ENCODE measurements around the gene NGB.

The NGB gene

DNA sequence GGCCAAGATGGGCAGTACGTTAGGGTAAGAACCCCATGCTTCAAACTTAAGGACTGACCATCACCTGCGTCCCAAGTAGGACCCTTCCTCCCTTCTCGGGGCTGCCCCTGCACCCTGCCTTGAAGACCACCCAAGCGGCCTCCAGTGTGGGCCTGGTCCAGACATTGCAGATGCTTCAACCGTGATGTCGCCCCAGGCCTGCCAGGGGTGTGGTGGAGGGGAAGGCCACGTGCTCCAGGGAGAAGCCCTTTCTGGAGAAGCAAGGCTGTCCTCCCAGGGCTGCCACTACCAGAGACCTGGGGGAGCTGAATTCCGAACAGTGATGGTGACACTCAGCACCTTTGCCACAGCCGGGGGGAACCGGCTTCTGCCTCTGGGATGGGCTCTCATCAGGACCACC is 13.3 kb downstream of the NGB start:
- no peaks in the 10 kb centered on the region for H3K4me1 ChIP-seq (ENCODE audit: control insufficient read depth, insufficient read depth, low read length)
- H3K9ac ChIP-seq (ENCODE audit: low read length), result no peak overlapping the region
- H3K27me3 ChIP-seq (ENCODE audit: control insufficient read depth, insufficient read depth, low read length), result no peaks in the 10 kb centered on the region
- no peak overlapping the region for H3K4me3 ChIP-seq (ENCODE audit: low read length)
- no peaks in the 10 kb centered on the region for H3K9me3 ChIP-seq (ENCODE audit: control insufficient read depth, low read length)
- H3K36me3 ChIP-seq (ENCODE audit: control insufficient read depth, insufficient read depth, low read length), result no peaks in the 10 kb centered on the region

DNA sequence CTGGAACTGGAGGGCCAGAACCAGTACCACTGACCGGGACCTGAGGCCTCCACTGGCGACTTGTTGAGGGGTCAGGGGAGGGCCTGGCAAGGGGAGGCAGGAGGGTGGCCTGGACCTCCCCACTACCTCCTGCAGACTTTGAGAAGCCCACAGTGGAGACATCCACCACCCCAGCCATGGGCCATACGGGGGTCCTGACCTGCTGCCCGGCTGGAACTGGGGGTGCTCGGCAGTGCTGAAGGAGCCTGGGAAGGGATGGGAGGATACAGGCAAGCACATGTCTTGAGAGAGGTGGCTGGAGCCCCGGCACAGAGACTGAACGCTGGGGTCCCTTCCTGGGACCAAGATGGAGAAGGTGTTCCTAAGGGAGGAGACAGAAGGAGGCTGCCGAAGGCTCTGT is 14.3 kb downstream of the NGB start:
- Histone ChIP-seq H3K4me3 (ENCODE audit: low read length) (no peak overlapping the region), H3K9ac (ENCODE audit: low read length) (no peak overlapping the region), H3K9me3 (ENCODE audit: control insufficient read depth, low read length) (no peaks in the 10 kb centered on the region), H3K4me1 (ENCODE audit: control insufficient read depth, insufficient read depth, low read length) (no peaks in the 10 kb centered on the region), H3K27me3 (ENCODE audit: control insufficient read depth, insufficient read depth, low read length) (no peaks in the 10 kb centered on the region), H3K36me3 (ENCODE audit: control insufficient read depth, insufficient read depth, low read length) (no peaks in the 10 kb centered on the region)

DNA sequence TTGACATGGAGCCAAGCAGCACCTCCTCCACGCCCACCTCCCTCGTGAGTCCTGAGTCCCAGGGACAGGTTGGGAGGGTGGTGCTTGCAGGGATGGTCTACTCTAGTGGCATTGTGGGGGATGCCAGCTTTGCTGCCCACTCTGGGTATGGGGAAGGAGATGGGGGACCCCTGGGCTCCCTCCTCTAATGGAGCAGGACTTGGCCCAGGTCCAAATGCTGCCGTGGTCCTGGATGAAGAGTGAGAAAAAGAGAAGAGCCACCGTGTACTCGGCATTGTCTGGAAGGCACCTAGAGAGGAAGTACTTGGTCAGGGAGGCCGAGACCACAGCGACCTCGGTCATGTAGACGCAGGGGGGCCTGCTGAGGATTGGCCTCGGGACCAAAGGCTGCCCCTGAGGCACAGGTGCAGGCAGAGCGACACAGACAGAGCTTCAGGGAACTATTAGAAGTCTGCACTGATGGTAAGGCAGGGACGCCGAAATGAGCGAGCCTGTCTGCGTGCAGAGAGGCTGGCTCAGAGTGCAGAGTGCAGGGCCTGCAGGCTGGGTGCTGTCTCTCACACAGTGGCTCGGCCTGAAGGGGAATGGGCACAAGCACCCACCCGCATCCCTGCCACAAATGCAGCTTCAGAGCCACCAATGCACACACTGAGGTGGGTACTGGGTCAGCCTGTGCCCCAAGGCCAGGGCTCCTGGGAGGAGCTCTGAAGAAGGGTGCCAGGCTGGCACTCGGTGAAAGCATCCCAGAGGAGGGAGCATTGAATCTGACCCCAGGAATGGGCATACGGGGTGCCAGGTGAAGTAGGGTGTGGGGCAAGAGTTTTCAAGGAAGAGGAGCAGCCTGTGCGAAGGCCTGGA is 17.4 kb downstream of the NGB start:
- no peaks in the 10 kb centered on the region for H3K9me3 ChIP-seq (ENCODE audit: control insufficient read depth, low read length)
- H3K27me3 ChIP-seq (ENCODE audit: control insufficient read depth, insufficient read depth, low read length), result no peaks in the 10 kb centered on the region
- no peaks in the 10 kb centered on the region for H3K36me3 ChIP-seq (ENCODE audit: control insufficient read depth, insufficient read depth, low read length)
- no peak overlapping the region for H3K4me3 ChIP-seq (ENCODE audit: low read length)
- no peaks in the 10 kb centered on the region for H3K4me1 ChIP-seq (ENCODE audit: control insufficient read depth, insufficient read depth, low read length)
- no peak overlapping the region for H3K9ac ChIP-seq (ENCODE audit: low read length)

DNA sequence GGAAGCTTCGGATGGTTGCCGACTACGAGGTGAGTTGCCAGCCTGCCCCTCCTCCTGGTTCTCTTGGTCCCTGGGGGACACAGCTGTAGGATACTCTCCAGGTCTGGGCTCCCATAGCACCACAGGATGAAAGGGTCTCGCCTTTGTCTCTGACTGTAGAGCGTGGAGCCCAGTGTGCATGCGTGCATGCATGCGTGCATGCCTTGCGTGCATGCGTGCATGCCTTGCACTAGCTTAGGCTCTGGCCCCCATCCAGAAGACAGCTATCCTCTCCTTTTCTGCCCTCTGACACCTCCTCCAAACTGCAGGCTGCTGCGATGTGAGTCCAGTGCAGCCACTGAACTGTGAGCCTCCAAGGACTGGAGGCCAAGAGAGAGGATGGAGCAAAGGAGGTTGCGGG is 19.1 kb downstream of the NGB start:
- no peak overlapping the region for H3K4me3 ChIP-seq (ENCODE audit: low read length)
- no peaks in the 10 kb centered on the region for H3K27me3 ChIP-seq (ENCODE audit: control insufficient read depth, insufficient read depth, low read length)
- no peaks in the 10 kb centered on the region for H3K9me3 ChIP-seq (ENCODE audit: control insufficient read depth, low read length)
- H3K4me1 ChIP-seq (ENCODE audit: control insufficient read depth, insufficient read depth, low read length), result no peaks in the 10 kb centered on the region
- no peaks in the 10 kb centered on the region for H3K36me3 ChIP-seq (ENCODE audit: control insufficient read depth, insufficient read depth, low read length)
- no peak overlapping the region for H3K9ac ChIP-seq (ENCODE audit: low read length)

DNA sequence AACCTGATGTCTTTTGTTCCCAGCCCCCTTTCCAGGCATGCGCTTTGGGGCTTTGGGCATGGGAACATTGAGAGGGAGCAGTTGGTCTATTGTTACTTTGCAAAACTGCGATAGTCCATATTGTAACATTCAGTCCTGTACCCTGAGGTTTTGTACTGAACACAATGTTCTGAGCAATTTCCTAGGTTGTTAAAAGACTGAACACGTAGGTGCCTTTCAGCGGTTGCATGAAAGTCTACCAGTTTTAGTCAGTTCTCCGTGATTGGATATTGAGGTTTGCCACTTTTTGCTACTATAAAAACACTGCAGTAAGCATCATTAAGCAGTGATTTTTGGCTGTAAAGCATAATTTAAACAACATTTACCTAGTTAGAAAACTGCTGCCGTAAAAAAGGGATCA is 20.1 kb downstream of the NGB start:
- H3K36me3 ChIP-seq (ENCODE audit: control insufficient read depth, insufficient read depth, low read length), result no peaks in the 10 kb centered on the region
- no peak overlapping the region for H3K9ac ChIP-seq (ENCODE audit: low read length)
- no peaks in the 10 kb centered on the region for H3K27me3 ChIP-seq (ENCODE audit: control insufficient read depth, insufficient read depth, low read length)
- H3K9me3 ChIP-seq (ENCODE audit: control insufficient read depth, low read length), result no peaks in the 10 kb centered on the region
- H3K4me3 ChIP-seq (ENCODE audit: low read length), result no peak overlapping the region
- H3K4me1 ChIP-seq (ENCODE audit: control insufficient read depth, insufficient read depth, low read length), result no peaks in the 10 kb centered on the region

DNA sequence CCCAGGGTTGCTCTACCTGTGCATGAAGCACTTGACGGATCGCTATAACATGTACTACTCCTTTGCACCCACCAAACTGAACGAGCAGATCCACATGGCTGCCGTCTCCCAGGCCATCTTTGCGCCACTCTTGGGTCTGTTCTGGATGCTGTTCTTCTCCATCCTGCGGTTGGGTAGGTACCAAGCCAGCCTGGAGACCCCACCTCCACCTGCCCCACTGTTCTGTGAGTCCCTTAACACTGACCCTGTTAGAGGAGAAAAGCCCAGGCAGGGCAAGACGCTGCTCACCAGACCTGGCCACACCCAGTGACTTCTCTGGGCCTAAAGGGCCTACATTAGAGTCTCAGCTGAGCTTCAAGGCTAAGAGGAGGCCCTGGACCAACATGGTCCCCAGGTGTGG is 21.7 kb downstream of the NGB start:
- no peaks in the 10 kb centered on the region for H3K36me3 ChIP-seq (ENCODE audit: control insufficient read depth, insufficient read depth, low read length)
- H3K9me3 ChIP-seq (ENCODE audit: control insufficient read depth, low read length), result no peaks in the 10 kb centered on the region
- H3K9ac ChIP-seq (ENCODE audit: low read length), result no peak overlapping the region
- H3K27me3 ChIP-seq (ENCODE audit: control insufficient read depth, insufficient read depth, low read length), result no peaks in the 10 kb centered on the region
- no peaks in the 10 kb centered on the region for H3K4me1 ChIP-seq (ENCODE audit: control insufficient read depth, insufficient read depth, low read length)
- H3K4me3 ChIP-seq (ENCODE audit: low read length), result no peak overlapping the region

DNA sequence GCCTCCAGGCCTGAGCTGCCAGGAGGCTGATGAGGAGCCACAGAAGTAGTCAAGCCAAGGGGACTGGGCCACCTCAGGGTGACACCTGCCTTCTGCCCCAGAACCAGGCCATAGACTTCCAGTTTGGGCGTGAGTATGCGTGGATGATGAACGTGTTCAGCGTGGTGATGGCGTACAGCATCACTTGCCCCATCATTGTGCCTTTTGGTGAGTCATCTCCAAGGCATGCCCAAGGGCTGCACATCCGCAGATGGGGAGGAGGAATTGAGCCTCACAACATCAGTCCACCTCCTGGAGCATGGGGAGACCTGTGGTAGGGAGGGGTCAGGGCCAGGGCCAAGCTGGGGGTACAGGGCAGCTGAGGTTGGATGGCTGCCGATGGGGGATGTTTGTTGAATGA is 22.3 kb downstream of the NGB start:
- Histone ChIP-seq H3K4me1 (ENCODE audit: control insufficient read depth, insufficient read depth, low read length) (no peaks in the 10 kb centered on the region), H3K9ac (ENCODE audit: low read length) (no peak overlapping the region), H3K9me3 (ENCODE audit: control insufficient read depth, low read length) (no peaks in the 10 kb centered on the region), H3K4me3 (ENCODE audit: low read length) (no peak overlapping the region), H3K27me3 (ENCODE audit: control insufficient read depth, insufficient read depth, low read length) (no peaks in the 10 kb centered on the region), H3K36me3 (ENCODE audit: control insufficient read depth, insufficient read depth, low read length) (no peaks in the 10 kb centered on the region)

DNA sequence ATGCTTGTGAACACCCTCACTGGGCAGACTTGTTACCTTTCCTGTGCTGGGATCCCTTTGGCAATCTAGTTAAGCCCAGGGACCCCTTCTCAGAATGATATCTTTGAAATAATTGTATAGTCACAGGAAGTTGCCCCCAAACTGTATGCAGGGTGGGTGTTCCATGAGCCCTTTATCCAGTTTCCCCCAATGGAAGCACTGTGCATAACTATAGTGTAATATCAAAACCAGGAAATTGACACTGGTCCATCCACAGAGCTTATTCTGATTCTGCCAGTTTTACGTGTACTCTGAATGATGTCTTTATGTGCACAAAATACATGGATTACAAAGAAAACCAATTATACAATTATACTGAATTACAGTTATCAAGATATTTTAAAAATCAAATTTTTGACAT is 24.2 kb downstream of the NGB start:
- Histone ChIP-seq H3K9me3 (ENCODE audit: control insufficient read depth, low read length) (no peaks in the 10 kb centered on the region), H3K4me3 (ENCODE audit: low read length) (no peak overlapping the region), H3K27me3 (ENCODE audit: control insufficient read depth, insufficient read depth, low read length) (no peaks in the 10 kb centered on the region), H3K9ac (ENCODE audit: low read length) (no peak overlapping the region), H3K36me3 (ENCODE audit: control insufficient read depth, insufficient read depth, low read length) (no peaks in the 10 kb centered on the region), H3K4me1 (ENCODE audit: control insufficient read depth, insufficient read depth, low read length) (no peaks in the 10 kb centered on the region)

DNA sequence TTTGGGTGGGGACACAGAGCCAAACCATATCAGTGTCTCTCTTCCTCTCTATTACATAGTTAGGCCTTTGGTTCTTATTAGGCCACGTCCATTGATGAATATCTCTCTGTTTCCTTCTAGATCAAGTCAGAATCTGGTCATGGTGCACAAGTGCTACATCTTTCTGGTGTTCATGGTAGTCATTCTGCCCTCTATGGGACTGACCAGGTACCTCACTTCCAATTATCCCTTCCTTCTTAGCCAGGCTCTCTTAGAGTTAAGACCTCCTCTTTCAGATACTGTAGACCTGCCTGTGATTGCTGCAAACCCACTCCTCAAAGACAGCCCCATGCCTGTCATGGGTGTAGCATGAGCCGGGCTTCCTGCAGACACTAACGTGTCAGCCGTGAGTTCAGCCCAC is 25.2 kb downstream of the NGB start:
- Histone ChIP-seq H3K9ac (ENCODE audit: low read length) (no peak overlapping the region), H3K36me3 (ENCODE audit: control insufficient read depth, insufficient read depth, low read length) (no peaks in the 10 kb centered on the region), H3K9me3 (ENCODE audit: control insufficient read depth, low read length) (no peaks in the 10 kb centered on the region), H3K4me1 (ENCODE audit: control insufficient read depth, insufficient read depth, low read length) (no peaks in the 10 kb centered on the region), H3K4me3 (ENCODE audit: low read length) (no peak overlapping the region), H3K27me3 (ENCODE audit: control insufficient read depth, insufficient read depth, low read length) (no peaks in the 10 kb centered on the region)

DNA sequence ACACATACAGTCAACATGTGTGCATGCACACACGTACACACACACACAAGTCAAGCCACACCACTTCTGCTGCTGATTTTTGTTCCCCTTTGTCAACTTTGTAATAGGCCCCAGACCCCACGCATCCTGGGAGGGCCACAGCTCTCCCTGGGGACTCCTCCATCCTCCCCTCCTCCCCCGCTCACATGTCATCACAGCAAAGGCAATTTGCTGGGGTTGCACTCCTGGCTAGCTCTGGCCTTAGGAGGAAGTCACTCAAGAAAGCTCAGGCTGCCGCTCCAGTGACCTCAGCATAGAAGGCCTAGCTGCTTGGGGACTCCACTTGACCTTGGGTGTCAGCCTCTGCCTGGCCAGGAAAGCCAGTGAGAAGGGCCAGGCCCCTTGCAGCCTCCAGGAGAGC is 27.2 kb downstream of the NGB start:
- Histone ChIP-seq H3K4me3 (ENCODE audit: low read length) (no peak overlapping the region), H3K9ac (ENCODE audit: low read length) (no peak overlapping the region), H3K9me3 (ENCODE audit: control insufficient read depth, low read length) (no peaks in the 10 kb centered on the region), H3K36me3 (ENCODE audit: control insufficient read depth, insufficient read depth, low read length) (no peaks in the 10 kb centered on the region), H3K27me3 (ENCODE audit: control insufficient read depth, insufficient read depth, low read length) (no peaks in the 10 kb centered on the region), H3K4me1 (ENCODE audit: control insufficient read depth, insufficient read depth, low read length) (no peaks in the 10 kb centered on the region)

DNA sequence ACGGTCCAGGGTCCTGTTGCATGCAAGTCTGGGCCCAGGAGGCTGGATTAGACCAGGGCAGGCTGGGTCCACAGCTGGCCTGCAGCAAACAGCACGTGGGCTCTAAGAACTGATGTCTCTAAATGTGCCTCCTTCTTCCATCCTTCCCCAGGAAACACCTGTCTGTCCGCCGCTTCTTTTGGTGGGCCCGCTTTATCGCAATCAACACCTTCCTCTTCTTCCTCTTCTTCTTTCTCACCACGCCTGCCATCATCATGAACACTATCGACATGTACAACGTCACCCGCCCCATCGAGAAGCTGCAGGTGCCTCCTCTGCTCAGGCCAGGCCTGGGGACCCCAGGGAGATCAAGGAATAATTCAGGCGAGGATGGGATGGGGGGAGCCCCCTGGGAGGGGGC is 28.3 kb downstream of the NGB start:
- Histone ChIP-seq H3K9ac (ENCODE audit: low read length) (no peak overlapping the region), H3K27me3 (ENCODE audit: control insufficient read depth, insufficient read depth, low read length) (no peaks in the 10 kb centered on the region), H3K4me1 (ENCODE audit: control insufficient read depth, insufficient read depth, low read length) (no peaks in the 10 kb centered on the region), H3K4me3 (ENCODE audit: low read length) (no peak overlapping the region), H3K9me3 (ENCODE audit: control insufficient read depth, low read length) (no peaks in the 10 kb centered on the region), H3K36me3 (ENCODE audit: control insufficient read depth, insufficient read depth, low read length) (no peaks in the 10 kb centered on the region)

DNA sequence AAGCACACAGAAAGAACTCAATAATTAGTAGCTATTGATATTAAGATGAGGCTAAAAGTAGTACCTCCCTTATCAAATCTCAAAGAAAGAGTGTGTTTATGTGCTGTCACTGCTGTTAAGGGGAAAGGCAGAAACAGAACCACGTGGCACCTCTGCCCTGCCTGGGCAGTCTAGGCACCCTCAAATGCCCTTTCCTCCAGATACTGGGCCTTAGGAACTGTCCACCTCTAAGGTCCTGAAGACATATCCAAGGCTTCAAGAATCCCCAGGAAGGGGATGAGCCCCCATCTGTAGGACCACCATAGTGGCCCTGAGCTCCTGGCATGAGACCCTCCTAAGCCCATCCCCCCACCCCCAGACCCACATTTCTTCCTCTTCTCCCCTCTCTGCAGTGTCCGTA is 29.1 kb downstream of the NGB start:
- H3K36me3 ChIP-seq (ENCODE audit: control insufficient read depth, insufficient read depth, low read length), result no peaks in the 10 kb centered on the region
- H3K9me3 ChIP-seq (ENCODE audit: control insufficient read depth, low read length), result no peaks in the 10 kb centered on the region
- H3K4me3 ChIP-seq (ENCODE audit: low read length), result no peak overlapping the region
- no peaks in the 10 kb centered on the region for H3K27me3 ChIP-seq (ENCODE audit: control insufficient read depth, insufficient read depth, low read length)
- no peaks in the 10 kb centered on the region for H3K4me1 ChIP-seq (ENCODE audit: control insufficient read depth, insufficient read depth, low read length)
- H3K9ac ChIP-seq (ENCODE audit: low read length), result no peak overlapping the region
